ENCODE data around the gene PDZRN3. TPM values are rescaled to one million over a fixed set of nuclear protein-coding genes. Genes with fewer than 3 reads are reported as not detected.

The PDZRN3 gene
- total and polyA plus RNA-seq, 4 donors, result 7.3 to 36.4 (median 16.3) TPM

DNA sequence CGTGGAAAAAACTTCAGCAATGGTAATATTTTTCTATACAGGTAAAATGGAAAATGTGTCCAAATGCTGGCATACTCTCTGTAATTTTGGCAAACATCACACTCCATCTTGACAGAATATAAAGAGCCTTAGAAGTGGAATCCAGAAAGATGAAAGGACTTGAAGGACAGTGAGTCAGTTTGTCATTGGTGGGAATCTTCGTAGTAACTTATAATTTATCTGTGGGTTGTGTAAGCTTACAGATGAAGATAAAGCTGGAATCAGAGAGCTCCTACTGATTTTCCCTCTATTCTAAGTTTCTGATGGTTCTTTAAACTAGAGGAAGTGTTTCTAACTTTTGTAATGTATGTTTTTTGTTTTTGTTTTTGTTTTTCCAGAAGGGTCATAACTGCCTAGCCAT, 8.7 kb upstream of the PDZRN3 start:
- H3K36me3 ChIP-seq (ENCODE audit: control insufficient read depth in 4 of 4, insufficient read depth in 4 of 4, low read length in 4 of 4), result no peaks in the 10 kb centered on the region
- no peak overlapping the region for H3K9ac ChIP-seq (ENCODE audit: insufficient read depth in 1 of 2, low read length in 2 of 2)
- ATAC-seq (ENCODE audit: insufficient read depth, low FRiP score) (no peak), DNase-seq (no peak)
- no peak overlapping the region for H3K4me3 ChIP-seq
- 68 to 75% methylated on average over 2 of the region's 2 CpGs for WGBS, 2 donors
- peaks cover 0 to 6% (median 0%) of the 10 kb centered on the region in 5 donors for H3K4me1 ChIP-seq (ENCODE audit: control insufficient read depth in 5 of 5, insufficient read depth in 5 of 5, low read length in 5 of 5)
- H3K9me3 ChIP-seq (ENCODE audit: control insufficient read depth in 4 of 4, insufficient read depth in 3 of 4, low read length in 3 of 4), result no peaks in the 10 kb centered on the region
- TF ChIP-seq, protein P1, sequence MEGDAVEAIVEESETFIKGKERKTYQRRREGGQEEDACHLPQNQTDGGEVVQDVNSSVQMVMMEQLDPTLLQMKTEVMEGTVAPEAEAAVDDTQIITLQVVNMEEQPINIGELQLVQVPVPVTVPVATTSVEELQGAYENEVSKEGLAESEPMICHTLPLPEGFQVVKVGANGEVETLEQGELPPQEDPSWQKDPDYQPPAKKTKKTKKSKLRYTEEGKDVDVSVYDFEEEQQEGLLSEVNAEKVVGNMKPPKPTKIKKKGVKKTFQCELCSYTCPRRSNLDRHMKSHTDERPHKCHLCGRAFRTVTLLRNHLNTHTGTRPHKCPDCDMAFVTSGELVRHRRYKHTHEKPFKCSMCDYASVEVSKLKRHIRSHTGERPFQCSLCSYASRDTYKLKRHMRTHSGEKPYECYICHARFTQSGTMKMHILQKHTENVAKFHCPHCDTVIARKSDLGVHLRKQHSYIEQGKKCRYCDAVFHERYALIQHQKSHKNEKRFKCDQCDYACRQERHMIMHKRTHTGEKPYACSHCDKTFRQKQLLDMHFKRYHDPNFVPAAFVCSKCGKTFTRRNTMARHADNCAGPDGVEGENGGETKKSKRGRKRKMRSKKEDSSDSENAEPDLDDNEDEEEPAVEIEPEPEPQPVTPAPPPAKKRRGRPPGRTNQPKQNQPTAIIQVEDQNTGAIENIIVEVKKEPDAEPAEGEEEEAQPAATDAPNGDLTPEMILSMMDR (IDR thresholded peaks at IDR 0.05; ENCODE audit: control extremely low read depth, extremely low read depth), result no peak
- no peaks in the 10 kb centered on the region for H3K27me3 ChIP-seq (ENCODE audit: control insufficient read depth in 3 of 3, insufficient read depth in 3 of 3, low read length in 2 of 3)
- H3K27ac ChIP-seq (ENCODE audit: low read depth in 1 of 2, low read length in 1 of 2), result no peak overlapping the region

DNA sequence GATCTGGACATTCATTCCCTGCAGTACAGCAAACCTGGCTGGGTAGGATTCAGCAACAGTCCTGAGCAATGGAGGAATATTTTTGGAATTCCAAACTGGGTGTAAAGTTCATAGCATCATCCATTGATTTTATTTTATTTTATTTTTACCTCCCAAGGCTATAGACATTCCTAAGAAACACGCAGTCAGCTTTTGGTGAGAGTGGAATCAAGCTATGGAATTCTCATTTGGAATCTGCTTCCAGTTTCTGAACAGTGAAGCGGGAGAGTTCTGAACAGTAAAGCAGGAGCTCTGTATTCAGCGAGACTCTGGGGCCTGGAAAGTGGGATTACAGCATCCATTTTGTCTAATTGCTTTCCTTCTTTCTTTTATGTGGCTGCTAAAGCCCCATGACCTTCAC, 1.4 kb upstream of the PDZRN3 start:
- peak overlapping the region in 1 of 2 donors; percentile 95 for H3K27ac ChIP-seq (ENCODE audit: low read depth in 1 of 2, low read length in 1 of 2)
- 81 to 90% methylated on average over 3 of the region's 3 CpGs for WGBS, 2 donors
- peak overlapping the region in 1 of 2 donors; percentile 92 for H3K9ac ChIP-seq (ENCODE audit: insufficient read depth in 1 of 2, low read length in 2 of 2)
- peaks cover 7 to 41% (median 9%) of the 10 kb centered on the region in 5 donors for H3K4me1 ChIP-seq (ENCODE audit: control insufficient read depth in 5 of 5, insufficient read depth in 5 of 5, low read length in 5 of 5)
- peaks cover 0 to 8% (median 0%) of the 10 kb centered on the region in 4 donors for H3K9me3 ChIP-seq (ENCODE audit: control insufficient read depth in 4 of 4, insufficient read depth in 3 of 4, low read length in 3 of 4)
- H3K36me3 ChIP-seq (ENCODE audit: control insufficient read depth in 4 of 4, insufficient read depth in 4 of 4, low read length in 4 of 4), result peaks cover 0 to 6% (median 0%) of the 10 kb centered on the region in 4 donors
- peaks cover 0 to 11% (median 0%) of the 10 kb centered on the region in 3 donors for H3K27me3 ChIP-seq (ENCODE audit: control insufficient read depth in 3 of 3, insufficient read depth in 3 of 3, low read length in 2 of 3)
- no peak overlapping the region for H3K4me3 ChIP-seq
- peak in 2 of 3 donors; percentile 38 to 61 for DNase-seq
- no peak for ATAC-seq (ENCODE audit: insufficient read depth, low FRiP score)
- TF ChIP-seq, protein P1 (IDR thresholded peaks at IDR 0.05; ENCODE audit: control extremely low read depth, extremely low read depth), result no peak

DNA sequence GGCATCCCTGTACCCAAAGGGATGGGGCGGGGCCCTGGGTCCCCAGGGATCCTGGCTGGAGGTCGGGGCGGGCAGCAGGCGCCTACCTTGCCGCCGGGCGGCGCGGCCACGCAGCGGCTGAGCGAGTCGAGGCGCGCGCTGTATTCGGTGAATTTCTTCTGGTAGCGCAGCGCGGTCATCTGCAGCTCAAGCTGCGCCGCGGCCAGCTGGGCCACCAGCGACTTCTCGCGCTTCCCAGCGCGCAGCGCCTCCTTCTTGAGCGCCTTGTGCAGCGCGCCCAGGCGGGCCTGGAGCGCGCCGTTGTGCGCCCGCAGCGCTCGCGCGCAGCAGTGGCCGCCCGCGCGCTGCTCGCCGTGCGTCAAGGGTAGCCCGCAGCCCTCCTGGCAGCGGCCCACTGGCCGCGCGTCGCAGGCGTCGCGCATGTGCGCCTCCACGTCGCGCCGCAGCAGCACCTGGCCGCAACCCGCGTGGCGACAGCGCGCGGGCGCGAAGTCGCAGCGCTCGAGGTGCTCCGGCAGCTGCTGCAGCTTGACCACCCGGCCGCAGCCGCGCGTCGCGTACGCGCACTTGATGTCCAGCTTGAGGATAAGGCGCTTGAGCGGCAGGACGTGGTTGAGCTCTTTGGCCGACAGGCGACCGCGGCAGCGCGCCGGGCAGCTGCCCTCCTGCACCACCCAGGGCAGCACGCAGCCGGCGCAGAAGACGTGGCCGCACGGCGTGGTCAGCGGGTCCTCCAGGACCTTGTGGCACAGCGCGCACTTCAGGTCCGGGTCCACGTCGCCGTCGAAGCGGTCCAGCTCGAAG, 522 bp downstream of the PDZRN3 start:
- DNase-seq, result peak; percentile 81 to 92 (median 85)
- Histone ChIP-seq H3K4me1 (ENCODE audit: control insufficient read depth in 5 of 5, insufficient read depth in 5 of 5, low read length in 5 of 5) (peaks cover 7 to 49% (median 13%) of the 10 kb centered on the region in 5 donors), H3K9me3 (ENCODE audit: control insufficient read depth in 4 of 4, insufficient read depth in 3 of 4, low read length in 3 of 4) (peaks cover 0 to 8% (median 0%) of the 10 kb centered on the region in 4 donors), H3K36me3 (ENCODE audit: control insufficient read depth in 4 of 4, insufficient read depth in 4 of 4, low read length in 4 of 4) (peaks cover 0 to 12% (median 0%) of the 10 kb centered on the region in 4 donors), H3K27me3 (ENCODE audit: control insufficient read depth in 3 of 3, insufficient read depth in 3 of 3, low read length in 2 of 3) (peaks cover 0 to 11% (median 0%) of the 10 kb centered on the region in 3 donors), H3K9ac (ENCODE audit: insufficient read depth in 1 of 2, low read length in 2 of 2) (peak overlapping the region; percentile 31 to 97), H3K4me3 (peak overlapping the region; percentile 53), H3K27ac (ENCODE audit: low read depth in 1 of 2, low read length in 1 of 2) (peak overlapping the region; percentile 87 to 95)
- WGBS, 2 donors, result 5 to 6% methylated on average over 78 to 112 of the region's 112 CpGs
- TF ChIP-seq, protein P1 (IDR thresholded peaks at IDR 0.05; ENCODE audit: control extremely low read depth, extremely low read depth), result no peak
- ATAC-seq (ENCODE audit: insufficient read depth, low FRiP score), result no peak
